K562 (cell line): Measurements from ENCODE around the gene DZIP3. TPM values are rescaled to one million over a fixed set of nuclear protein-coding genes. Genes with fewer than 3 reads are reported as not detected.
A peak's percentile ranks its signal among the peaks of the same experiment; 100 is the strongest.

Experiments used
- FIP1L1 ChIP-seq: fragments of 200-400 bp; formaldehyde crosslinking; IDR thresholded peaks from 2 replicates; pipeline ENCODE4 v1.6.1; 2018; ENCODE audit warnings: mild to moderate bottlenecking, low read depth, low read length; ENCODE audit not compliant: poor library complexity, severe bottlenecking
- HDAC1 ChIP-seq, 2 experiments: fragments of 450-650 bp; IDR thresholded peaks; 2 replicates each; pipeline ENCODE4 v1.6.1; 2016 to 2017; ENCODE audit warnings: inconsistent platforms in 1 of 2, mild to moderate bottlenecking in 1 of 2, moderate library complexity in 1 of 2
- KDM5B ChIP-seq: fragments of 200-600 bp; sonication (generic); IDR thresholded peaks from 2 replicates; pipeline ENCODE4 v1.6.1; 2012; ENCODE audit warnings: low read depth, mild to moderate bottlenecking, moderate library complexity, low read length, control low read depth, inconsistent platforms; ENCODE audit not compliant: insufficient replicate concordance
- POLR3A ChIP-seq: IDR thresholded peaks from 2 replicates; pipeline ENCODE4 v1.6.1; 2011; ENCODE audit warnings: borderline replicate concordance, mild to moderate bottlenecking, moderate library complexity; ENCODE audit not compliant: insufficient read length, insufficient read depth; ENCODE audit errors: extremely low read depth
- PPARD ChIP-seq: fragments of 250-450 bp; sonication (Bioruptor Pico); IDR thresholded peaks from 2 replicates; pipeline ENCODE4 v1.8.0; 2022; ENCODE audit warnings: inconsistent platforms, mild to moderate bottlenecking, moderate library complexity
- SAFB ChIP-seq: fragments of 200-400 bp; formaldehyde crosslinking; IDR thresholded peaks from 2 replicates; pipeline ENCODE4 v1.6.1; 2017; ENCODE audit warnings: low read depth, low read length, borderline replicate concordance
- SMAD2 ChIP-seq: fragments of 150-350 bp; IDR thresholded peaks from 2 replicates; pipeline ENCODE4 v1.6.1; 2014; ENCODE audit warnings: low read depth, mild to moderate bottlenecking, low read length
- TEAD4 ChIP-seq, 2 experiments: sonication (generic) in 1 of 2; formaldehyde crosslinking in 1 of 2; IDR thresholded peaks; 2 replicates each; pipeline versions ENCODE4 v1.6.1 to v1.8.0; 2012 to 2022; ENCODE audit warnings: borderline replicate concordance in 1 of 2, inconsistent platforms in 1 of 2, low read length in 1 of 2, mild to moderate bottlenecking in 1 of 2, missing genetic modification reagents in 1 of 2
- ZNF764 ChIP-seq: fragments of 250-450 bp; sonication (Bioruptor Pico); IDR thresholded peaks from 2 replicates; pipeline ENCODE4 v1.4.0; 2020; ENCODE audit warnings: low read depth, mild to moderate bottlenecking, moderate library complexity
- polyA plus RNA-seq, 8 experiments: library from polyadenylated mRNA; depleted of rRNA in 4 of 8; stranded (reverse) in 5 of 8; unstranded in 3 of 8; fragments of >200 nt; fragmentation: Nextera tagmentation in 2 of 8; fragmentation: Illumina TruSeq in 1 of 8; extraction: Ambion mirVana in 2 of 8; extraction: Trizol in 1 of 8; gene quantifications; 2 replicates each; pipeline versions ENCODE4 v1.2.1 to v1.2.3, GENCODE V29; 2011 to 2014; ENCODE audit warnings: inconsistent platforms in 1 of 8, missing spikeins in 1 of 8
- total RNA-seq, 7 experiments: library from RNA; depleted of rRNA in 6 of 7; stranded (reverse); fragments of >200 nt in 6 of 7; fragmentation: Illumina TruSeq in 2 of 7; extraction: Trizol in 2 of 7; gene quantifications; 2 replicates each; pipeline versions ENCODE4 v1.2.1 to v1.2.3, GENCODE V29; 2011 to 2021; ENCODE audit warnings: low replicate concordance in 1 of 7
- TF ChIP-seq, protein P1 (sequence below): IDR thresholded peaks from 3 replicates; pipeline ENCODE4 v1.6.1; 2011; ENCODE audit warnings: borderline replicate concordance, mild to moderate bottlenecking, moderate library complexity; ENCODE audit not compliant: insufficient read length; ENCODE audit errors: extremely low read depth
- TF ChIP-seq, protein P2 (sequence below): sonication (generic); formaldehyde crosslinking; IDR thresholded peaks from 2 replicates; pipeline ENCODE4 v1.4.0; 2020; ENCODE audit warnings: mild to moderate bottlenecking, missing genetic modification reagents
- TF ChIP-seq, protein P3 (sequence below): fragments of 250-450 bp; sonication (Bioruptor Pico); IDR thresholded peaks from 2 replicates; pipeline ENCODE4 v1.8.0; 2022; ENCODE audit warnings: inconsistent platforms, mild to moderate bottlenecking, moderate library complexity, borderline replicate concordance
- TF ChIP-seq, protein P4 (sequence below): IDR thresholded peaks from 3 replicates; pipeline ENCODE4 v1.6.1; 2011; ENCODE audit warnings: borderline replicate concordance, mild to moderate bottlenecking; ENCODE audit not compliant: insufficient read length, insufficient read depth
- TF ChIP-seq, protein P5 (sequence below): fragments of 450-650 bp; formaldehyde crosslinking; IDR thresholded peaks from 2 replicates; pipeline ENCODE4 v1.4.0; 2020; ENCODE audit warnings: mild to moderate bottlenecking
- TF ChIP-seq, protein P6 (sequence below): fragments of 250-450 bp; sonication (Bioruptor Pico); IDR thresholded peaks from 2 replicates; pipeline ENCODE4 v1.5.0; 2021

Gene DZIP3
- total and polyA plus RNA-seq, 9 of the 15 experiments (the other 6 are each of a cell fraction or from before 2014, with no cell fraction given) = 3.5 to 9.7 (median 5.7) TPM

DNA sequence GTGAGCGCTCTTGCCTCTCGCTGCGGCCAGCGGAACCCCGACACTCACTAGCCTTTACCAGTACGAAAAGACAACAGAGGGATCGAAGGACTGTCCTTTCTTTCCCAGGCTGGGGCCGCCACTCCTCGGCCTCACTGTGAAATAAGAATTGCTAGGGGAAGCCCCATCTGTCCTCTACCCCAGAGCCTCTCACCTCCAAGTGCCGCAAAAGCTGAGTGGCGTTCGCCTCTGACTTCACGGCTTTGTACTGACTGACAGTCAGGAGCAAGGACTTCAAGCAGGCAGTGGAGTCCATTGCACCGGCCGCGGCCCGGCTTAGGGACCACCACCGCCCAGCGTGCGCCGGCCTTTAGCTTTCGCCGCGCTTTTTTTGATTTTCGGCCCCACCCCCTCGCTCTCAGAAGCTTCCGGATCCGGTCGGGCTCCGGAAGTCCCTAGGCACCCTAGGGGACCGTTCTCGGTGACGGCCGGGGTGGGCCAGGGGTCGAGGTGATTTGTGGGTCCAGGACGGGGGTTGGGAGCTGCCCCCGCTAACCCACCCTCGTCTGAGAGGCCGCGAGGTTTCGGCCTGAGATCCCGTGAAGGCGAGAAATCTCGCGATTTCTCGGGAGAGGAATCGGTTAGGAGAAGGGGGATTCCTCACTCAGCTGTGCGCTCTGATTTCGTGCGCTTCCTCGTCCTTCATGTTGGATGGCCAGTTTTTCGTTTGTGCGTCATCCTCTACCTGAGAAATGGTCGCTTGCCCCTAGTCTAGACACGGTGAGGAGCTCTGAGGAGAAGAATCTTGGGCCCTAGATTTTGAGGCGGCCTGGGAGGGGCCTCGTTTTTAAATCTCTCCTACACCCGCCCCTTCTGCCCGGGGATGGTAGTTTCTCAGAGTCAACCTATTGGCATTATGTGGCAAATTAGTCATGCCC is at the start of gene DZIP3, which contains the start of gene CIP2A (continued):
- TF ChIP-seq, protein P1, sequence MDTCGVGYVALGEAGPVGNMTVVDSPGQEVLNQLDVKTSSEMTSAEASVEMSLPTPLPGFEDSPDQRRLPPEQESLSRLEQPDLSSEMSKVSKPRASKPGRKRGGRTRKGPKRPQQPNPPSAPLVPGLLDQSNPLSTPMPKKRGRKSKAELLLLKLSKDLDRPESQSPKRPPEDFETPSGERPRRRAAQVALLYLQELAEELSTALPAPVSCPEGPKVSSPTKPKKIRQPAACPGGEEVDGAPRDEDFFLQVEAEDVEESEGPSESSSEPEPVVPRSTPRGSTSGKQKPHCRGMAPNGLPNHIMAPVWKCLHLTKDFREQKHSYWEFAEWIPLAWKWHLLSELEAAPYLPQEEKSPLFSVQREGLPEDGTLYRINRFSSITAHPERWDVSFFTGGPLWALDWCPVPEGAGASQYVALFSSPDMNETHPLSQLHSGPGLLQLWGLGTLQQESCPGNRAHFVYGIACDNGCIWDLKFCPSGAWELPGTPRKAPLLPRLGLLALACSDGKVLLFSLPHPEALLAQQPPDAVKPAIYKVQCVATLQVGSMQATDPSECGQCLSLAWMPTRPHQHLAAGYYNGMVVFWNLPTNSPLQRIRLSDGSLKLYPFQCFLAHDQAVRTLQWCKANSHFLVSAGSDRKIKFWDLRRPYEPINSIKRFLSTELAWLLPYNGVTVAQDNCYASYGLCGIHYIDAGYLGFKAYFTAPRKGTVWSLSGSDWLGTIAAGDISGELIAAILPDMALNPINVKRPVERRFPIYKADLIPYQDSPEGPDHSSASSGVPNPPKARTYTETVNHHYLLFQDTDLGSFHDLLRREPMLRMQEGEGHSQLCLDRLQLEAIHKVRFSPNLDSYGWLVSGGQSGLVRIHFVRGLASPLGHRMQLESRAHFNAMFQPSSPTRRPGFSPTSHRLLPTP = no peak
- TF ChIP-seq, protein P2, sequence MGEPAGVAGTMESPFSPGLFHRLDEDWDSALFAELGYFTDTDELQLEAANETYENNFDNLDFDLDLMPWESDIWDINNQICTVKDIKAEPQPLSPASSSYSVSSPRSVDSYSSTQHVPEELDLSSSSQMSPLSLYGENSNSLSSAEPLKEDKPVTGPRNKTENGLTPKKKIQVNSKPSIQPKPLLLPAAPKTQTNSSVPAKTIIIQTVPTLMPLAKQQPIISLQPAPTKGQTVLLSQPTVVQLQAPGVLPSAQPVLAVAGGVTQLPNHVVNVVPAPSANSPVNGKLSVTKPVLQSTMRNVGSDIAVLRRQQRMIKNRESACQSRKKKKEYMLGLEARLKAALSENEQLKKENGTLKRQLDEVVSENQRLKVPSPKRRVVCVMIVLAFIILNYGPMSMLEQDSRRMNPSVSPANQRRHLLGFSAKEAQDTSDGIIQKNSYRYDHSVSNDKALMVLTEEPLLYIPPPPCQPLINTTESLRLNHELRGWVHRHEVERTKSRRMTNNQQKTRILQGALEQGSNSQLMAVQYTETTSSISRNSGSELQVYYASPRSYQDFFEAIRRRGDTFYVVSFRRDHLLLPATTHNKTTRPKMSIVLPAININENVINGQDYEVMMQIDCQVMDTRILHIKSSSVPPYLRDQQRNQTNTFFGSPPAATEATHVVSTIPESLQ (CRISPR knock-in tag) = no peak
- TF ChIP-seq PPARD (CRISPR knock-in tag) = no peak
- TF ChIP-seq HDAC1 (IDR thresholded peaks at IDR 0.05) = peak; percentile 74 to 96; a peak in 3 of 4 replicates
- TF ChIP-seq, protein P3, sequence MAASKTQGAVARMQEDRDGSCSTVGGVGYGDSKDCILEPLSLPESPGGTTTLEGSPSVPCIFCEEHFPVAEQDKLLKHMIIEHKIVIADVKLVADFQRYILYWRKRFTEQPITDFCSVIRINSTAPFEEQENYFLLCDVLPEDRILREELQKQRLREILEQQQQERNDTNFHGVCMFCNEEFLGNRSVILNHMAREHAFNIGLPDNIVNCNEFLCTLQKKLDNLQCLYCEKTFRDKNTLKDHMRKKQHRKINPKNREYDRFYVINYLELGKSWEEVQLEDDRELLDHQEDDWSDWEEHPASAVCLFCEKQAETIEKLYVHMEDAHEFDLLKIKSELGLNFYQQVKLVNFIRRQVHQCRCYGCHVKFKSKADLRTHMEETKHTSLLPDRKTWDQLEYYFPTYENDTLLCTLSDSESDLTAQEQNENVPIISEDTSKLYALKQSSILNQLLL (CRISPR knock-in tag) = no peak
- TF ChIP-seq SMAD2 = no peak
- TF ChIP-seq KDM5B = peak; percentile 88
- no peak for TF ChIP-seq FIP1L1
- no peak for TF ChIP-seq ZNF764
- TF ChIP-seq, protein P4, sequence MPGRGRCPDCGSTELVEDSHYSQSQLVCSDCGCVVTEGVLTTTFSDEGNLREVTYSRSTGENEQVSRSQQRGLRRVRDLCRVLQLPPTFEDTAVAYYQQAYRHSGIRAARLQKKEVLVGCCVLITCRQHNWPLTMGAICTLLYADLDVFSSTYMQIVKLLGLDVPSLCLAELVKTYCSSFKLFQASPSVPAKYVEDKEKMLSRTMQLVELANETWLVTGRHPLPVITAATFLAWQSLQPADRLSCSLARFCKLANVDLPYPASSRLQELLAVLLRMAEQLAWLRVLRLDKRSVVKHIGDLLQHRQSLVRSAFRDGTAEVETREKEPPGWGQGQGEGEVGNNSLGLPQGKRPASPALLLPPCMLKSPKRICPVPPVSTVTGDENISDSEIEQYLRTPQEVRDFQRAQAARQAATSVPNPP = no peak
- no peak for TF ChIP-seq POLR3A
- TF ChIP-seq, protein P5, sequence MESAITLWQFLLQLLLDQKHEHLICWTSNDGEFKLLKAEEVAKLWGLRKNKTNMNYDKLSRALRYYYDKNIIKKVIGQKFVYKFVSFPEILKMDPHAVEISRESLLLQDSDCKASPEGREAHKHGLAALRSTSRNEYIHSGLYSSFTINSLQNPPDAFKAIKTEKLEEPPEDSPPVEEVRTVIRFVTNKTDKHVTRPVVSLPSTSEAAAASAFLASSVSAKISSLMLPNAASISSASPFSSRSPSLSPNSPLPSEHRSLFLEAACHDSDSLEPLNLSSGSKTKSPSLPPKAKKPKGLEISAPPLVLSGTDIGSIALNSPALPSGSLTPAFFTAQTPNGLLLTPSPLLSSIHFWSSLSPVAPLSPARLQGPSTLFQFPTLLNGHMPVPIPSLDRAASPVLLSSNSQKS = no peak
- TF ChIP-seq SAFB = no peak
- TF ChIP-seq, protein P6, sequence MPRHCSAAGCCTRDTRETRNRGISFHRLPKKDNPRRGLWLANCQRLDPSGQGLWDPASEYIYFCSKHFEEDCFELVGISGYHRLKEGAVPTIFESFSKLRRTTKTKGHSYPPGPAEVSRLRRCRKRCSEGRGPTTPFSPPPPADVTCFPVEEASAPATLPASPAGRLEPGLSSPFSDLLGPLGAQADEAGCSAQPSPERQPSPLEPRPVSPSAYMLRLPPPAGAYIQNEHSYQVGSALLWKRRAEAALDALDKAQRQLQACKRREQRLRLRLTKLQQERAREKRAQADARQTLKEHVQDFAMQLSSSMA (CRISPR knock-in tag) = no peak
- TF ChIP-seq TEAD4 (IDR thresholded peaks at IDR 0.05; ENCODE audit: low read length) = no peak; the same call in 1 of the 2 replicates
- TF ChIP-seq TEAD4 (CRISPR knock-in tag; IDR thresholded peaks at IDR 0.05; ENCODE audit: borderline replicate concordance) = no peak
